Stimulated activated effector memory CD8-positive, alpha-beta T cell treated with anti-CD3 and anti-CD28 coated beads, Interleukin-12 subunit alpha, Interleukin-12 subunit beta, amount 100 ng/mL, for 72 hours (primary cell): ENCODE results near the gene CACNA1I.

Experiments used
- ATAC-seq: fragments of 150-1000 bp; cut with Tn5 transposase; 2 replicates; pipeline ENCODE4 v1.10.0; 2021
- DNase-seq, 2 donors: peaks; one replicate each; pipeline ENCODE4 v3.0.0; 2021 to 2022; ENCODE audit warnings: low spot score in 2 of 2
- H3K27ac Mint-ChIP-seq: one replicate; pipeline ENCODE4 v1.8.0; 2022; ENCODE audit warnings: mild to moderate bottlenecking, mixed read lengths
- H3K36me3 Mint-ChIP-seq: one replicate; pipeline ENCODE4 v1.8.0; 2022; ENCODE audit warnings: mild to moderate bottlenecking, mixed read lengths
- H3K4me1 Mint-ChIP-seq: one replicate; pipeline ENCODE4 v1.8.0; 2022; ENCODE audit warnings: mixed read lengths
- H3K4me3 Mint-ChIP-seq: one replicate; pipeline ENCODE4 v1.8.0; 2022; ENCODE audit warnings: mild to moderate bottlenecking, mixed read lengths
- H3K9me3 Mint-ChIP-seq: one replicate; pipeline ENCODE4 v1.8.0; 2022; ENCODE audit warnings: mixed read lengths

The CACNA1I gene

DNA sequence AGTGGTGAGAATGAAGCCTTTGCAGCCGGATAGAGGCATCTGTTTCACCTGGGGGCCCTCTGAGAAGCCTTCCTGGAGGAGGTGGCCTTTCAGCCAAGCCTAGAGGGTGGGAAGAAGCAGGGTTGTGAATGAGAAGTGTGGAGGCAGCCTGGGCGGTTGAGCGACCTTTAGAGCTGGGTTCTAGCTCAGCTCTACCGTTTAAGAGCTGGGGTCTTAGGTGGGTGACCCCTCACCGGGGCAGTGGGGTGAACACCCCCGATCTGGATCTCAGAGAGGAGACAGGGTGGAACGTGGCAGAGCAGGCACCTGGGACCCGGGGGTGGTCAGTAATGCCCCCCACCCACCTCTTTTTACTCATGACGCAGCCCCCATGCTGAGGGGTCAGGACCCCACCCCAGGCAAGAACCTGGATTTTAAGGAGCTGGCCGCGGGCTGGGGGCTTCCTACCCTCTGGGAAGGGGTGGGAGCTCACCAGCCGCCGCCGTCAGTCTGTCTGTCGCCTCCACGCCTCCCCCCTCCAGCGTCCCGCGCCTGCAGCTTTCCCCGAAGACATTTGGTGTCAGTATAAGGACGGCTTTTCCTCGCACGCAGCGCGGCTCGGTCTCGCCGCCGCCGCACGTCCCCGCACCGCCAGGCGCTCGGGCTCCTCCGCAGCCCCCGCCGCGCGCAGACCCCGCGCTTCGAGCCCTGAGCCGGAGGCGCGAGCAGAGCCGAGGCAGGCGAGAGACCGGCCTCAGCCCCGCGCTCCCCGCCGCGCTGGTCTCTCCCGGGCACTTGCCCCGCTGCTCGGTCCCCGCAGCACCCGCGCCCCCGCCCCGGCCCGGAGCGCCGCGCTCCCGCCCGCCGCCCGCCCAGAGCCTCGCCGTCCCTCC, 13.3 kb upstream of the CACNA1I start:
- H3K4me1 Mint-ChIP-seq: peaks cover 7% of the 10 kb centered on the region
- H3K36me3 Mint-ChIP-seq: peaks cover 6% of the 10 kb centered on the region
- H3K27ac Mint-ChIP-seq: no peak overlapping the region
- DNase-seq (no peak), ATAC-seq (no peak)
- H3K4me3 Mint-ChIP-seq: peak overlapping the region; percentile 54
- no peaks in the 10 kb centered on the region for H3K9me3 Mint-ChIP-seq

GRCh38 chr22:39558254-39558727, 12.3 kb upstream of the CACNA1I start:
- peak overlapping the region; percentile 26 for H3K4me3 Mint-ChIP-seq
- H3K27ac Mint-ChIP-seq: no peak overlapping the region
- H3K4me1 Mint-ChIP-seq: peaks cover 7% of the 10 kb centered on the region
- no peak for DNase-seq
- no peaks in the 10 kb centered on the region for H3K9me3 Mint-ChIP-seq
- ATAC-seq: no peak
- H3K36me3 Mint-ChIP-seq: peaks cover 6% of the 10 kb centered on the region

DNA sequence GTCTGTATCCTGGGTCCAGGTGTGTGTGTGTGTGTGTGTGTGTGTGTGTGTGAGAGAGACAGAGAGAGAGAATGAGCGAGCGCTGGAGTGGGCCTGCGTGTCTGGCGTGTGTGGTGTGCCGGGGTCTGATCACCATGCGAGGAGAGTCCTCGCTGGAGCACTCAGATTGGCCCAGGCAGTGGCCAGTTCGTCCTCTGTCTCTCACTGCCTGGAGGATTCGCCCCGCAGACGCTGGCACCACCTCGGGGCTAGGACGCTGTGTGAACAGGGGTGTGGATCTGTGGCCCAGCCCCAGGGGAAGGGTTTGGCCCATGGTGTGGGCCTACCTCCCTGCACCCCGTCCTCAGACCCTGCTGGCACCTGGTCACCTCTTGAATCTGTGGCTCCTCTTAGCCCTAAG, 11.6 kb upstream of the CACNA1I start:
- no peak for DNase-seq
- H3K9me3 Mint-ChIP-seq: no peaks in the 10 kb centered on the region
- H3K36me3 Mint-ChIP-seq: peaks cover 6% of the 10 kb centered on the region
- no peak for ATAC-seq
- H3K4me1 Mint-ChIP-seq: peaks cover 7% of the 10 kb centered on the region
- no peak overlapping the region for H3K4me3 Mint-ChIP-seq
- no peak overlapping the region for H3K27ac Mint-ChIP-seq

GRCh38 chr22:39559456-39560105, 11.0 kb upstream of the CACNA1I start:
- Mint-ChIP-seq H3K4me1 (peaks cover 7% of the 10 kb centered on the region), H3K9me3 (no peaks in the 10 kb centered on the region), H3K27ac (no peak overlapping the region), H3K36me3 (peaks cover 6% of the 10 kb centered on the region), H3K4me3 (no peak overlapping the region)
- ATAC-seq: no peak
- no peak for DNase-seq

DNA sequence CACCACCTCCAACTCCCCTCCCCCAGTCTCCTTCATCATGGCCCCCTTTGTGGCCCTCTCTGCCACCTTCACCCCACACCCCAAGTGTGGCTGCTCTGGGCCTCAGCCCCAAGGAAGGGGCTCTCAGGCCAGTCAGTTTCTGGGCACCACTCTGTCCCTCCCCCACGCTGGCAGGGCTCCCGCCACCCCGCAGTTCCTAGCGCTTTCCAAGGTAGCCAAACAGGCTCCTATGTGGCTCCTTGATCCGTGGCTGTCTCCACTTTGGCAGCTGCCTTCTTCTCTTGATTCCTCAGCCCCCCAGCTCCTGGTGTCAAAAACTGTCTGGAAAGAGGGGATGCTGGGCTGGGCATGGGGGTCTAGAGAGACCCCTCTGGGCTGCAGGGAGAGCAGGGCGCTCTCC, 10.4 kb upstream of the CACNA1I start:
- Mint-ChIP-seq H3K36me3 (peaks cover 6% of the 10 kb centered on the region), H3K9me3 (no peaks in the 10 kb centered on the region), H3K4me1 (peaks cover 7% of the 10 kb centered on the region), H3K27ac (no peak overlapping the region), H3K4me3 (no peak overlapping the region)
- DNase-seq (no peak), ATAC-seq (no peak)

DNA sequence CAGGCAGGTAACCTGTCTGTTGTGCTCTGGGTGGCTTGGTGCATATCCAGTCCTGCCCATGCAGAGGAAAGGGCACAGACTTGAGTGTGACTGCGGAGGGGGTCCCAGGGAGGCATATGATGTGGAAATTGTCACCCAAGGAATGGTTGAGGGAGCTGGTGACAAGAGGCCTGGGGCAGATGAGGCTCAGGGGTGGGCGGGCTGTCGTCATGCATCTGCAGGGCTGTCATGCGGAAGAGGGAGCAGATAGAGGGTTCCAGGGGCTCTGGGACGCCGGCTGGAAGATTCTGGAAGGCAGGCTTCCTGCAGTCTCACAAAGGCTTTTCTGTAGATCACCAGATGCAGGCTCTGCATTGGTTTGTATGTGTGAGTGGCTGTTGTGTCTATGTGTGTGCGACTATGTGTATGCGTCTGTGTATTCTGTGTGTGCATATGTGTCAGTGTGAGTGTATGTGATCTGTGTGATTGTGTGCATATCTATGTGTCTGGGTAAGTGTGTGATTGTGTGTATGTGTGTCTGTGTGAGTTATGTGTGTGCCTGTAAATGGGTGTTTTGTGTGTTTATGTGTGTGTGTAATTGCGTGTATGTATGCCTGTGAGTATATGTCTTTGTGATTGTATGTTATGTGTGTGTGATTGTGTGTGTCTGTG, 7.6 kb upstream of the CACNA1I start:
- Mint-ChIP-seq H3K4me3 (no peak overlapping the region), H3K36me3 (no peaks in the 10 kb centered on the region), H3K27ac (no peak overlapping the region), H3K9me3 (peaks cover 5% of the 10 kb centered on the region), H3K4me1 (peaks cover 22% of the 10 kb centered on the region)
- ATAC-seq (no peak), DNase-seq (no peak)

DNA sequence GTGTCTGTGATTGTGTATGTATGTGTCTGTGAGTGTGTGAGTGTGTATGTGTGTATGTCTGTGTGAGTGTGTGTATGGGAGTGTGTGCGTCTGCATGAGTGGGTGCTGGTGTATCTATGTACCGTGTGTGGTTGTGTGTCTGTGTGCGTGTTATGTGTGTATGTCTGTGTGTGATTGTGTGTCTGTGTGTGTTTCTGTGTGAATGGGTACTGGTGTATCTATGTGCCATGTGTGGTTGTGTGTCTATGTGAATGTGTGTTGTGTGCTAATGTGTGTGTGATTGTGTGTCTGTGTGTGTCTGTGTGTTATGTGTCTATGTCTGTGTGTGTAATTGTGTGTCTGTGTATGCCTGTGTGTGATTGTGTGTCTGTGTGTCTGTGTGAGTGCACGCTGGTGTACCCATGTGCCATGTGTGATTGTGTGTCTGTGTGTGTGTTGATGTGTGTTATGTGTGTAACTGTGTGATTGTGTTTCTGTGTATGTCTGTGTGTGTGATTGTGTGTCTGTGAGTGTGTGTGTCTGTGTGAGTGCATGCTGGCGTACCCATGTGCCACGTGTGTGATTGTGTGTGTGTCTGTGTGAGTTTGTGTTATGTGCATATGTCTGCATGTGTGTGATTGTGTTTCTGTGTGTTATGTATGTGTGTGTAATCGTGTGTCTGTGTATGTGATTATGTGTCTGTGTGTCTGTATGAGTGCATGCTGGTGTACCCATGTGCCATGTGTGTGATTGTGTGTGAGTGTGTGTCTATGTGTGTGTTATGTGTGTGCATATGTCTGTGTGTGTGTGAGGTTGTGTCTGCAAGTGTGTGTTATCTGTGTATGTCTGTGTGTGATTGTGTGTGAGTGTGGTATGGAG, 6.8 kb upstream of the CACNA1I start:
- Mint-ChIP-seq H3K27ac (no peak overlapping the region), H3K36me3 (no peaks in the 10 kb centered on the region), H3K4me1 (peaks cover 24% of the 10 kb centered on the region), H3K9me3 (peaks cover 5% of the 10 kb centered on the region), H3K4me3 (no peak overlapping the region)
- no peak for DNase-seq
- no peak for ATAC-seq

GRCh38 chr22:39565414-39565944, 5.1 kb upstream of the CACNA1I start:
- DNase-seq (no peak), ATAC-seq (no peak)
- H3K9me3 Mint-ChIP-seq: peaks cover 5% of the 10 kb centered on the region
- no peak overlapping the region for H3K4me3 Mint-ChIP-seq
- H3K36me3 Mint-ChIP-seq: no peaks in the 10 kb centered on the region
- H3K27ac Mint-ChIP-seq: no peak overlapping the region
- H3K4me1 Mint-ChIP-seq: peaks cover 24% of the 10 kb centered on the region

DNA sequence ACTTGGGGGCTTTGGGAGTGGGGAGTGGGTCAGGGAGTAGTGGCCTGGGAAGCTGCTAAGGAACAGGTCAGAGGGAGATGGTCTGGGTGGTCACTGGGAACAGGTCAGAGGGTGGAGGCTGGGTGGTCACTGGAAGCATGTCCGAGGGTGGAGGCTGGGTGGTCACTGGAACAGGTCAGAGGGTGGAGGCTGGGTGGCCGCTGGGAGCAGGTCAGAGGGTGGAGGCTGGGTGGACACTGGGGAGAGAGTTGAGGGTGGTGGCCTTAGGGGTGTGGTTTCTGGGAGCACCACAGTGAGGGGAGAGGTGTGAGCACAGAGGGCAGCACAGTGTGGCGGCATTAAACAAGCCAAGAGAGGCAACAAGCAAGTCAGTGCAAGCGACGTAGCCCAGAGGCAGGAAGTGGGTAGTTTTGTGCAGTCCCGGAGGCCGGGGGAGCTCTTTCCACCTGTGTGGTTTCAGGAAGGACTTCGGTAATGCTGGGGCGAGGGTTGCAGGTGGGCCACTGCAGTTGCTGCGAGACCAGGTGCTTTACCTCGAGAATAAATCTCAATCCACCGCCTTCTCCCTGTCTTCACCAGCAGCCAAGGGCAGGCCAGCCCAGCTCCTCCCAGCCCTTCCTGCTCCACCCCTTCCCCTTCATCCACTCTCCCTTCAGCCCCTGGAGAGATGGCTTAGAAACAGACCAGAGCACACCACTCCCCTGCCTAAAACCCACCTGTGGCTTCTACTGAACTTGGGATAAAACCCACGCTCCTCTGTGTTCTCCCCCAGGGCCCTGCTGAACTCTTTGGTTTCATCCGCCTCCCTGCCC, 3.2 kb upstream of the CACNA1I start:
- peaks cover 24% of the 10 kb centered on the region for H3K4me1 Mint-ChIP-seq
- no peaks in the 10 kb centered on the region for H3K36me3 Mint-ChIP-seq

DNA sequence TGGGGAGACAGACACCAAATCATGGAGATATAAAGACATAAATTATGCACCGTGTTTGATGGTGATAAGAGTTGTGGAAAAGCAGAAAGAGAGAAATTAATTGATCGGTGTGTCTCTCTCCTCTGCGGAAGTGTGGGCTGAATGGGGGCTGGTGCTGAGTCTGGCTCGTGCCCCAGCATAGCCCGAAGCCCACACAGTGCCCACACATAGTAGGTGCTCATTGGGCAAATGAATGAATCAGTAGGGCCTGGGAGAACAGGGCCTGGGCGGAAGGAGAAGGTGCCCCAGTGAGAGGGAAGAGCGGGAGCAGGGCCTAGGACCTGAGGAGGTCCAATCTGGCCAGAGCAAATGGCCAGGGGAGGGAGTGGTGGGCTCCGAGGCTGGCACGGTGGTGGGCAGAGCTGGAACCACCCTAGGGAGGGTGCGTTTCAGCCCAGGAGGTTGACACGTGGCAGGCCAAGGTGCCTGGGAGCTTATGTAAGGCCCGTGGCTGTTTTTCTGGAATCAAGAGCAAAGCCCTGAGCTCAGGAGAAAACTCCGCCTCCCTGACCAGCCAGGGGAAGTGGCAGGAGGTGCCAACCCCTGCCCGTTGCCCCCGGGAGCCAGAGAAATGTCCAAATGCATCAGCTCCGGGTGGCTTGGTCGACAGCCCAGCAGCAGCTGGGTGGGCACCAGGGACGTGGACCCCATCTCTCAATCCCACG, 2.1 kb upstream of the CACNA1I start:
- H3K4me3 Mint-ChIP-seq: no peak overlapping the region
- peak overlapping the region; percentile 21 for H3K27ac Mint-ChIP-seq
- no peak for ATAC-seq

More for the DNA sequence above, 3.2 kb upstream of the CACNA1I start:
- Mint-ChIP-seq H3K4me3 (no peak overlapping the region), H3K9me3 (peaks cover 5% of the 10 kb centered on the region), H3K27ac (peak overlapping the region; percentile 21)
- ATAC-seq (peak; percentile 72), DNase-seq (no peak)

DNA sequence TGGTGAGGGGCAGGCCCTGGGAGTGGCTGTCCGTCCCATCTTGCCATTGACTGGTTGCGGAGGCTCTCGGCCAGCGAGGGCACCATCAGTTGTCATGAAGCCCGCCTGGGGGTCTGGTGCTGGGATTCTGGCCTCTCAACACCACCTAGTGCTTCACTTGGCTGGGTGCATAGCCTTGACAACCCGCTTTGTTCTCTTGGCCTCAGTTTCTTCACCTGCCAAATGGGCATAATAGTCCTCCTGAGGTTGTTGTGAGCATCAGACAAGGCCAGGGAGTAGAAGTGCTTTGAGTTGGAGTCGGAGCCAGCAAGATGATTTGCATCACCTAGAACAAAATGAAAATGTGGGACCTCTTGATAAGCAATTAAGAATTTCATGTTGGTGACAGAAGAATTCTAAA, 1.5 kb upstream of the CACNA1I start:
- ATAC-seq: no peak
- no peaks in the 10 kb centered on the region for H3K36me3 Mint-ChIP-seq
- H3K4me3 Mint-ChIP-seq: no peak overlapping the region
- no peak overlapping the region for H3K27ac Mint-ChIP-seq
- no peak for DNase-seq
- peaks cover 5% of the 10 kb centered on the region for H3K9me3 Mint-ChIP-seq
- H3K4me1 Mint-ChIP-seq: peaks cover 24% of the 10 kb centered on the region

More for the DNA sequence above, 2.1 kb upstream of the CACNA1I start:
- peaks cover 5% of the 10 kb centered on the region for H3K9me3 Mint-ChIP-seq
- peaks cover 24% of the 10 kb centered on the region for H3K4me1 Mint-ChIP-seq
- H3K36me3 Mint-ChIP-seq: no peaks in the 10 kb centered on the region
- no peak for DNase-seq

GRCh38 chr22:39570226-39570625, 327 bp upstream of the CACNA1I start:
- Mint-ChIP-seq H3K4me1 (peaks cover 23% of the 10 kb centered on the region), H3K36me3 (no peaks in the 10 kb centered on the region), H3K4me3 (no peak overlapping the region), H3K27ac (no peak overlapping the region), H3K9me3 (peaks cover 5% of the 10 kb centered on the region)
- ATAC-seq (no peak), DNase-seq (no peak)

- DNase-seq: no peak
- Mint-ChIP-seq H3K27ac (no peak overlapping the region), H3K9me3 (no peaks in the 10 kb centered on the region), H3K4me3 (no peak overlapping the region), H3K4me1 (peaks cover 15% of the 10 kb centered on the region), H3K36me3 (peaks cover under 1% of the 10 kb centered on the region)
- no peak for ATAC-seq
These were observed 985 bp downstream of the CACNA1I start for GRCh38 chr22:39571538-39571937.
